ENCODE results near the gene TRIM39.

GRCh38 chr6:30329331-30329730 is 2.6 kb downstream of the TRIM39 start:
- TF ChIP-seq EZH2 (IDR thresholded peaks at IDR 0.05; ENCODE audit: borderline replicate concordance, insufficient read depth, low read depth, low read length, poor library complexity, severe bottlenecking) = no peak
- no peak for TF ChIP-seq CTCF (IDR thresholded peaks at IDR 0.05)
